H1 (cell line): ENCODE data around the gene OR4K2. TPM values are rescaled to one million over a fixed set of nuclear protein-coding genes. Genes with fewer than 3 reads are reported as not detected.

Experiments
- CTCF ChIA-PET: fragments of 300-600 bp; sonication (Branson Sonifier 250); formaldehyde crosslinking; loops from one replicate; lab custom pipeline; 2021; ENCODE audit not compliant: partially characterized antibody; lab: Charles Lee
- POLR2A ChIA-PET: fragments of 300-600 bp; sonication (Branson Sonifier 250); formaldehyde crosslinking; loops from one replicate; lab custom pipeline; 2021; ENCODE audit warnings: inconsistent platforms; ENCODE audit not compliant: partially characterized antibody; lab: Charles Lee
- DNase-seq, 2 experiments: peaks; one replicate each; pipeline versions ENCODE4 v3.0.0 to v3.0.0-alpha.2; 2010 to 2022; ENCODE audit warnings: low spot score in 2 of 2, low read depth in 1 of 2, mixed read lengths in 1 of 2
- FAIRE-seq: peaks from 2 replicates; lab custom pipeline; 2011; peaks lifted over from hg19 to GRCh38; lab: Jason Lieb, UNC
- H2AFZ ChIP-seq: 2 replicates; pipeline ENCODE4 v1.8.1; 2012; ENCODE audit warnings: low read length, inconsistent platforms
- H2AK5ac ChIP-seq: 2 replicates; pipeline ENCODE4 v1.6.1; 2013; ENCODE audit warnings: low read depth, low read length
- H2BK120ac ChIP-seq: replicated peaks from 2 replicates; pipeline ENCODE3; 2013; ENCODE audit warnings: low read depth, low read length, inconsistent platforms
- H2BK12ac ChIP-seq: 2 replicates; pipeline ENCODE4 v1.6.1; 2013; ENCODE audit warnings: low read depth, low read length
- H2BK15ac ChIP-seq: 2 replicates; pipeline ENCODE4 v1.6.1; 2013; ENCODE audit warnings: low read length
- H2BK20ac ChIP-seq: 2 replicates; pipeline ENCODE4 v1.6.1; 2013; ENCODE audit warnings: low read length
- H2BK5ac ChIP-seq: 2 replicates; pipeline ENCODE4 v1.6.1; 2013; ENCODE audit warnings: low read depth, low read length
- H3K14ac ChIP-seq: 2 replicates; pipeline ENCODE4 v1.6.1; 2013; ENCODE audit warnings: inconsistent platforms; ENCODE audit not compliant: insufficient read length
- H3K18ac ChIP-seq: 2 replicates; pipeline ENCODE4 v1.6.1; 2013; ENCODE audit warnings: low read length; ENCODE audit errors: extremely low read depth
- H3K23ac ChIP-seq: 2 replicates; pipeline ENCODE4 v1.6.1; 2013; ENCODE audit warnings: inconsistent platforms; ENCODE audit not compliant: insufficient read length
- H3K23me2 ChIP-seq: 2 replicates; pipeline ENCODE4 v1.6.1; 2013; ENCODE audit warnings: low read depth, low read length
- H3K27ac ChIP-seq: 2 replicates; pipeline ENCODE4 v1.6.1; 2011; ENCODE audit warnings: low read depth, low read length, inconsistent platforms
- H3K27me3 ChIP-seq, 4 experiments: replicated peaks in 1 of 4; 1 replicate in 1 of 4; 2 replicates in 3 of 4; pipeline versions ENCODE4 v1.6.1 to v1.8.1; 2011 to 2013; ENCODE audit warnings: low read length in 3 of 4, mild to moderate bottlenecking in 3 of 4, inconsistent platforms in 2 of 4, mixed read lengths in 2 of 4, moderate library complexity in 1 of 4; ENCODE audit not compliant: control insufficient read depth in 3 of 4, insufficient read depth in 3 of 4; ENCODE audit errors: extremely low read depth in 1 of 4
- H3K36me3 ChIP-seq, 4 experiments: 2 replicates each; pipeline versions ENCODE4 v1.6.1 to v1.8.1; 2011 to 2013; ENCODE audit warnings: mild to moderate bottlenecking in 4 of 4, low read length in 3 of 4, moderate library complexity in 2 of 4, control low read depth in 1 of 4, inconsistent platforms in 1 of 4; ENCODE audit not compliant: insufficient read depth in 4 of 4, control insufficient read depth in 2 of 4
- H3K4ac ChIP-seq: replicated peaks from 2 replicates; pipeline ENCODE3; 2013; ENCODE audit warnings: low read length, low read depth, mixed read lengths, inconsistent platforms; ENCODE audit not compliant: insufficient read length
- H3K4me1 ChIP-seq, 4 experiments: replicated peaks in 1 of 4; 1 replicate in 1 of 4; 2 replicates in 3 of 4; pipeline versions ENCODE4 v1.6.1 to v1.8.1; 2011 to 2013; ENCODE audit warnings: low read length in 3 of 4, inconsistent platforms in 2 of 4, mixed read lengths in 1 of 4; ENCODE audit not compliant: insufficient read depth in 4 of 4, control insufficient read depth in 3 of 4
- H3K4me2 ChIP-seq, 2 experiments: 2 replicates each; pipeline versions ENCODE4 v1.6.1 to v1.8.1; 2011 to 2013; ENCODE audit warnings: low read depth in 2 of 2, low read length in 2 of 2, control low read depth in 1 of 2, inconsistent platforms in 1 of 2, mild to moderate bottlenecking in 1 of 2; ENCODE audit not compliant: insufficient read depth in 1 of 2
- H3K4me3 ChIP-seq, 4 experiments: fragments of 200-600, 300-600 bp in 1 of 4; sonication (generic), shearing (Covaris generic), sonication (Bioruptor Twin) in 1 of 4; 2 replicates each; pipeline versions ENCODE4 v1.5.1 to v1.8.1; 2011 to 2016; ENCODE audit warnings: low read length in 4 of 4, low read depth in 3 of 4, control low read depth in 2 of 4, inconsistent platforms in 2 of 4, mild to moderate bottlenecking in 2 of 4, mixed read lengths in 1 of 4, moderate library complexity in 1 of 4; ENCODE audit not compliant: insufficient read depth in 2 of 4; ENCODE audit errors: extremely low read depth in 1 of 4
- H3K56ac ChIP-seq: replicated peaks from 2 replicates; pipeline ENCODE3; 2013; ENCODE audit warnings: low read depth, mild to moderate bottlenecking, mixed read lengths, low read length, inconsistent platforms; ENCODE audit not compliant: insufficient read length
- H3K79me1 ChIP-seq: 2 replicates; pipeline ENCODE4 v1.6.1; 2013; ENCODE audit warnings: low read depth, low read length, control low read depth
- H3K79me2 ChIP-seq, 2 experiments: 2 replicates each; pipeline versions ENCODE4 v1.6.1 to v1.8.1; 2012 to 2013; ENCODE audit warnings: low read length in 2 of 2, mild to moderate bottlenecking in 2 of 2, inconsistent platforms in 1 of 2; ENCODE audit not compliant: insufficient read depth in 2 of 2, control insufficient read depth in 1 of 2
- H3K9ac ChIP-seq, 4 experiments: replicated peaks in 1 of 4; 1 replicate in 1 of 4; 2 replicates in 3 of 4; pipeline versions ENCODE4 v1.6.1 to v1.8.1; 2011 to 2013; ENCODE audit warnings: low read depth in 3 of 4, low read length in 3 of 4, control low read depth in 2 of 4, mild to moderate bottlenecking in 2 of 4, moderate library complexity in 2 of 4, inconsistent platforms in 1 of 4; ENCODE audit errors: extremely low read depth in 1 of 4
- H3K9me3 ChIP-seq, 2 experiments: 2 replicates each; pipeline versions ENCODE4 v1.6.1 to v1.8.1; 2012 to 2013; ENCODE audit warnings: mild to moderate bottlenecking in 2 of 2, moderate library complexity in 2 of 2, control low read depth in 1 of 2, inconsistent platforms in 1 of 2, low read depth in 1 of 2, low read length in 1 of 2, mixed read lengths in 1 of 2; ENCODE audit not compliant: insufficient read depth in 2 of 2
- H4K20me1 ChIP-seq, 2 experiments: replicated peaks in 1 of 2; 2 replicates each; pipeline versions ENCODE3 to v1.8.1; 2011 to 2013; ENCODE audit warnings: inconsistent platforms in 2 of 2, low read length in 2 of 2, mild to moderate bottlenecking in 1 of 2; ENCODE audit not compliant: insufficient read depth in 2 of 2, control insufficient read depth in 1 of 2
- H4K5ac ChIP-seq: 2 replicates; pipeline ENCODE4 v1.6.1; 2013; ENCODE audit warnings: low read length, low read depth, mixed read lengths, inconsistent platforms; ENCODE audit not compliant: insufficient read length
- H4K8ac ChIP-seq: 2 replicates; pipeline ENCODE4 v1.8.0; 2013; ENCODE audit warnings: mild to moderate bottlenecking, moderate library complexity, low read length, inconsistent platforms; ENCODE audit not compliant: insufficient read depth; ENCODE audit errors: extremely low read depth
- H4K91ac ChIP-seq: replicated peaks from 2 replicates; pipeline ENCODE3; 2013; ENCODE audit warnings: low read length, mixed read lengths, inconsistent platforms; ENCODE audit not compliant: insufficient read length
- HDAC2 ChIP-seq, 2 experiments: fragments of 300-600 bp in 1 of 2; sonication (generic) in 1 of 2; IDR thresholded peaks; 2 replicates each; pipeline ENCODE4 v1.6.1; 2011 to 2012; ENCODE audit warnings: low read depth in 2 of 2, low read length in 2 of 2, mild to moderate bottlenecking in 2 of 2, moderate library complexity in 2 of 2, borderline replicate concordance in 1 of 2, inconsistent platforms in 1 of 2
- JUN ChIP-seq: IDR thresholded peaks from 2 replicates; pipeline ENCODE4 v1.6.1; 2011; ENCODE audit warnings: low read depth, mild to moderate bottlenecking, improper control_type of control experiment, low read length
- MAFK ChIP-seq: IDR thresholded peaks from 2 replicates; pipeline ENCODE4 v1.6.1; 2012; ENCODE audit warnings: low read depth, mild to moderate bottlenecking, improper control_type of control experiment, low read length
- SAP30 ChIP-seq: fragments of 300-600 bp; sonication (generic); IDR thresholded peaks from 2 replicates; pipeline ENCODE4 v1.7.1; 2012; ENCODE audit warnings: low read length, moderate library complexity, mild to moderate bottlenecking, inconsistent platforms; ENCODE audit not compliant: insufficient read depth, insufficient replicate concordance
- SP1 ChIP-seq: IDR thresholded peaks from 2 replicates; pipeline ENCODE4 v1.6.1; 2011; ENCODE audit warnings: low read depth, low read length
- SUZ12 ChIP-seq: fragments of 200-600 bp; sonication (generic); IDR thresholded peaks from 2 replicates; pipeline ENCODE4 v1.6.1; 2012; ENCODE audit warnings: mild to moderate bottlenecking, inconsistent platforms, low read length, moderate library complexity, mixed read lengths
- TAF7 ChIP-seq: optimal IDR thresholded peaks from 2 replicates; pipeline ENCODE3; 2011; ENCODE audit warnings: low read depth, mild to moderate bottlenecking, inconsistent platforms, low read length, moderate library complexity, borderline replicate concordance
- WGBS, 2 experiments: shearing (Covaris generic) in 1 of 2; methylation state at CpG; one replicate each; pipeline versions ENCODE4 v1.1.6 to v1.1.7; 2013 to 2015; ENCODE audit warnings: low lambda C conversion rate in 2 of 2, mixed read lengths in 2 of 2, inconsistent platforms in 1 of 2, low coverage in 1 of 2, missing lambda C conversion rate in 1 of 2; ENCODE audit not compliant: insufficient replicate concordance in 2 of 2, insufficient coverage in 1 of 2, insufficient read length in 1 of 2; ENCODE audit errors: extremely low coverage in 1 of 2, missing lambda C conversion rate in 1 of 2; 5-methylcytosine and 5-hydroxymethylcytosine counted together
- polyA plus RNA-seq, 7 experiments: library from polyadenylated mRNA; depleted of rRNA in 3 of 7; stranded (reverse) in 5 of 7; unstranded in 2 of 7; fragments of >200 nt in 5 of 7; fragments of 200-250 nt in 2 of 7; gene quantifications; 1 replicate in 5 of 7; 2 replicates in 1 of 7; 4 replicates in 1 of 7; pipeline versions ENCODE4 v1.2.1 to v1.2.3, GENCODE V29; 2011 to 2013; ENCODE audit warnings: missing spikeins in 2 of 7, mixed read lengths in 2 of 7
- total RNA-seq: library from RNA; stranded (reverse); fragmentation: NEBNext Ultra II Directional; extraction: Animal tissue kit (Norgen Biotek cat#: 25700); gene quantifications from 2 replicates; pipeline ENCODE4 v1.2.1, GENCODE V29; 2021

The OR4K2 gene
- total and polyA plus RNA-seq, 2 of the 8 experiments (the other 6 are each of a cell fraction or from before 2014, with no cell fraction given): not detected

DNA sequence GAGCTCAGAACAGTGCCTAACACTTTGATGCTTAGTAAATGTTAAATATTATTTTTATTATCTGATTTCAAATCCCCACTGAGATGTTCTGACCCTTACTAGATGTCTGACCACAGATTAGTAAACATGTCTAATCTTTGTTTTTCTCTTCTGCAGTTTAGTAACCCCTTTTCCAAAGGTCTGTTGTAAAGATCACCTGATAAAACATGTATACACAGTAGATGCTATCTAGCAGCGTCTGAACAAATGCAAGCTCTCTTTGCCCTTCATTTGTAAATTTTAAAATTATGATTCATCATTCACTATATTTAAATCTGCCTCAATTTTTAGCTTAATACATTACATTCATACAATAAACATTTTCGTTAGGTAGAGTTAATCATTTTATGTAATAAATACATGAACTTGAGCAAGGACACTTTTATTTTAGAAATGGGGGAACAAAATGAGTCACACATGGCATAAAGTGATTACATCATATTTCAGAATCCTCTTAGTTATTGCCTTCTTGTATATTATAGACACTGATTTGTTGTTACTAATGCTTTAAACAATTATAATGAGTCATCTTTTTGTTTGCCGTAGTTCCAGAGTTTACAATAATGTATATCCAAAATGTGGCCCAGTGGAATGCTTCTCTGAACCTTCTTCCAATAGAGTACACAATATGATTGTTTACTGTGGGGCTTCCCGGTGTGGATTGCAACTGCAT, 43.8 kb downstream of the OR4K2 start:
- Histone ChIP-seq H4K5ac (no peak overlapping the region), H4K8ac (no peak overlapping the region), H3K79me2 (no peaks in the 10 kb centered on the region), H2AFZ (no peak overlapping the region), H3K36me3 (peaks cover 0 to 3% (median 0%) of the 10 kb centered on the region in 4 experiments; a peak in 1 of 8 replicates), H2BK5ac (no peak overlapping the region), H3K4me2 (no peak overlapping the region), H3K14ac (no peak overlapping the region), H3K56ac (no peak overlapping the region), H3K9me3 (peaks cover 51 to 53% of the 10 kb centered on the region in 2 experiments), H3K79me1 (no peaks in the 10 kb centered on the region), H4K91ac (no peak overlapping the region), H4K20me1 (no peaks in the 10 kb centered on the region), H3K23ac (no peak overlapping the region), H3K27me3 (no peaks in the 10 kb centered on the region), H2BK15ac (no peak overlapping the region), H3K18ac (no peak overlapping the region), H3K23me2 (no peaks in the 10 kb centered on the region), H3K4ac (no peak overlapping the region), H2BK12ac (no peak overlapping the region), H3K9ac (no peak overlapping the region), H3K27ac (no peak overlapping the region), H2BK120ac (no peak overlapping the region), H2BK20ac (no peak overlapping the region), H3K4me3 (no peak overlapping the region), H3K4me1 (no peaks in the 10 kb centered on the region), H2AK5ac (no peak overlapping the region)
- WGBS, 2 experiments: 71% methylated on average over 4 of the region's 4 CpGs; no CpG with 5 or more reads in 1 of the 2 experiments
- FAIRE-seq: no peak
- DNase-seq: no peak
- CTCF ChIA-PET: no interaction called here
- POLR2A ChIA-PET: no interaction called here
- no peak for TF ChIP-seq TAF7
- no peak for TF ChIP-seq SUZ12
- no peak for TF ChIP-seq JUN
- no peak for TF ChIP-seq HDAC2 (IDR thresholded peaks at IDR 0.05; ENCODE audit: borderline replicate concordance in 1 of 2, low read depth in 2 of 2, low read length in 2 of 2)
- TF ChIP-seq MAFK: no peak
- TF ChIP-seq SP1: no peak
- no peak for TF ChIP-seq SAP30
